Activated B cell treated with CpG ODN at 0.5 μM for 24 hours (primary cell): Measurements from ENCODE around the gene C16orf86. TPM values are rescaled to one million over a fixed set of nuclear protein-coding genes. Genes with fewer than 3 reads are reported as not detected.

Experiments used
- ATAC-seq: fragments of 200-7000 bp; cut with Tn5 transposase; one replicate; pipeline ENCODE4 v1.10.0; 2021; ENCODE audit warnings: low read depth, mild to moderate bottlenecking, moderate library complexity
- CTCF ChIA-PET: fragments of 350-600 bp; sonication (Branson Sonifier 250); formaldehyde crosslinking; loops from one replicate; lab custom pipeline; 2021; ENCODE audit warnings: antibody characterized with exemption; lab: Charles Lee
- POLR2A ChIA-PET: fragments of 350-600 bp; sonication (Branson Sonifier 250); formaldehyde crosslinking; loops from one replicate; lab custom pipeline; 2021; ENCODE audit warnings: antibody characterized with exemption; lab: Charles Lee
- DNase-seq: peaks from one replicate; pipeline ENCODE4 v3.0.0; 2022
- H3K27ac Mint-ChIP-seq: one replicate; pipeline ENCODE4 v1.8.0; 2020; ENCODE audit warnings: mixed read lengths
- H3K27me3 Mint-ChIP-seq: one replicate; pipeline ENCODE4 v1.8.0; 2021; ENCODE audit warnings: mixed read lengths
- H3K36me3 Mint-ChIP-seq: one replicate; pipeline ENCODE4 v1.8.0; 2021; ENCODE audit warnings: low read depth, mixed read lengths
- H3K4me1 Mint-ChIP-seq: one replicate; pipeline ENCODE4 v1.8.0; 2021; ENCODE audit warnings: mixed read lengths
- H3K4me3 Mint-ChIP-seq: one replicate; pipeline ENCODE4 v1.8.0; 2020; ENCODE audit warnings: mild to moderate bottlenecking, mixed read lengths
- H3K9me3 Mint-ChIP-seq: one replicate; pipeline ENCODE4 v1.8.0; 2020; ENCODE audit warnings: mixed read lengths
- intact Hi-C: fragments of 100-400 bp; cut with micrococcal nuclease; formaldehyde crosslinking; loops from one replicate; pipeline ENCODE4 v1.15.1; 2024
- total RNA-seq: library from RNA; stranded (reverse); gene quantifications from 2 replicates; pipeline ENCODE4 v1.2.3, GENCODE V29; 2022
- TF ChIP-seq, protein P1 (sequence below): fragments of 200-600 bp; IDR thresholded peaks from one replicate; pipeline ENCODE4 v1.8.0; 2022; ENCODE audit warnings: antibody characterized with exemption, mild to moderate bottlenecking

C16orf86 gene
- total RNA-seq, 1 donor from 2014 or later: 2.4 TPM

DNA sequence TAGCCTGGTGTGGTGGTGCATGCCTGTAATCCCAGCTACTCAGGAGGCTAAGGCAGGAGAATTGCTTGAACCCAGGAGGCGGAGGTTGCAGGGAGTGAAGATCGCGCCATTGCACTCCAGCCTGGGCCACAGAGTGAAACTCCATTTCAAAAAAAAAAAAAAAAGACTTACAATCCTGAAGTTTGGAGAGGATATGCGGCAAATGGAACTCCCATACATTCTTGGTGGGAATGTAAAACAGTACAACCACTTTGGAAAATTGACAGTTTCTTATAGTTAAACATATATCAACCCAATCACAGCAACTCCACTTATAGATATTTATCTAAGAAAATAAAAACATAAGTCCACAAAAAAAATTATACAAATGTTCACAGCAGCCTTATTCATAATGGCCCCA is 40.6 kb downstream of the C16orf86 start:
- TF ChIP-seq, protein P1, sequence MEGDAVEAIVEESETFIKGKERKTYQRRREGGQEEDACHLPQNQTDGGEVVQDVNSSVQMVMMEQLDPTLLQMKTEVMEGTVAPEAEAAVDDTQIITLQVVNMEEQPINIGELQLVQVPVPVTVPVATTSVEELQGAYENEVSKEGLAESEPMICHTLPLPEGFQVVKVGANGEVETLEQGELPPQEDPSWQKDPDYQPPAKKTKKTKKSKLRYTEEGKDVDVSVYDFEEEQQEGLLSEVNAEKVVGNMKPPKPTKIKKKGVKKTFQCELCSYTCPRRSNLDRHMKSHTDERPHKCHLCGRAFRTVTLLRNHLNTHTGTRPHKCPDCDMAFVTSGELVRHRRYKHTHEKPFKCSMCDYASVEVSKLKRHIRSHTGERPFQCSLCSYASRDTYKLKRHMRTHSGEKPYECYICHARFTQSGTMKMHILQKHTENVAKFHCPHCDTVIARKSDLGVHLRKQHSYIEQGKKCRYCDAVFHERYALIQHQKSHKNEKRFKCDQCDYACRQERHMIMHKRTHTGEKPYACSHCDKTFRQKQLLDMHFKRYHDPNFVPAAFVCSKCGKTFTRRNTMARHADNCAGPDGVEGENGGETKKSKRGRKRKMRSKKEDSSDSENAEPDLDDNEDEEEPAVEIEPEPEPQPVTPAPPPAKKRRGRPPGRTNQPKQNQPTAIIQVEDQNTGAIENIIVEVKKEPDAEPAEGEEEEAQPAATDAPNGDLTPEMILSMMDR: no peak
- no peaks in the 10 kb centered on the region for H3K9me3 Mint-ChIP-seq
- H3K4me3 Mint-ChIP-seq: no peak overlapping the region
- H3K36me3 Mint-ChIP-seq: peaks cover 5% of the 10 kb centered on the region
- no peaks in the 10 kb centered on the region for H3K4me1 Mint-ChIP-seq
- no peak overlapping the region for H3K27ac Mint-ChIP-seq
- no peak for DNase-seq
- POLR2A ChIA-PET: no interaction called here
- intact Hi-C loops: no loop called here
- H3K27me3 Mint-ChIP-seq: no peaks in the 10 kb centered on the region
- CTCF ChIA-PET: no interaction called here
- no peak for ATAC-seq

DNA sequence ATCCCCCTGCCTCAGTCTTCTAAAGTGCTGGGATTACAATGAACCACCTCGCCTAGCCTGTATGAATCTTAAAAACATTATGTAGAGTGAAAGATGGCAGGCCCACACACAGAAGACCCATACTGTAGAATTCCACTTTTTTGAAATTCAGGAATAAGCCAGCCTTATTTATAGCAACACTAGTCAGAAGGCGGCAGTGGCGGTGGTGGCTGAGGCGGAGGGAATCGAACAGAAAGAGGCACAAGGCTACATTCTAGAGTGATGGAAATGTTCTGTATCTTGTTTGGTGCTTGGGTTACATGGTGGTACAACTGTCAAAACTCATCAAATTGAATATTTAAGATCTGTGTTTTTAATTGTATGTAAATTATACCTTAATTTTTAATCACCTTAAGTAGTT is 41.2 kb downstream of the C16orf86 start:
- ChIA-PET POLR2A (no interaction called here), CTCF (no interaction called here)
- TF ChIP-seq, protein P1: no peak
- no peak overlapping the region for H3K4me3 Mint-ChIP-seq
- intact Hi-C loops: no loop called here
- no peaks in the 10 kb centered on the region for H3K9me3 Mint-ChIP-seq
- H3K27me3 Mint-ChIP-seq: no peaks in the 10 kb centered on the region
- H3K36me3 Mint-ChIP-seq: peaks cover 5% of the 10 kb centered on the region
- H3K27ac Mint-ChIP-seq: no peak overlapping the region
- no peaks in the 10 kb centered on the region for H3K4me1 Mint-ChIP-seq
- DNase-seq (no peak), ATAC-seq (no peak)

DNA sequence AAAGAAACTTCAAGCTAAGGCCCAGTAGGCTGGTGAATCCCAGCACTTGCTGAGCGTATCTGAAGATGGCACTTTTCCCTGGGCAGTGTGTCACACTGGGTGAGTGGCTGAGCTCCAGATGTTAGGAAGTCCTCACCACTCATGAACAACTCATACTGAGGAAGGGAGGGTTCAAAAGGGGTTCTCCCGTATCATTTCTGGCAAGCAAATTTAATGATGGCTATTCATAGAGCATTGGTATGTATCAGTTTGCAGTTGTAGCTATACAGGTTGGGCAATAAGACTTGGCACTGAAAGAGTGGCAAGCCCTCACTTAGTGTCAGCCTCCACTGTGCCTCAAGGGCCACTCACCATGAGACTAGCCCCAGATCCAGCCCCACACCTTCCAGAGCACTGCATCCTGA is 41.8 kb downstream of the C16orf86 start:
- ATAC-seq (no peak), DNase-seq (no peak)
- POLR2A ChIA-PET: no interaction called here
- H3K9me3 Mint-ChIP-seq: no peaks in the 10 kb centered on the region
- TF ChIP-seq, protein P1: no peak
- H3K4me1 Mint-ChIP-seq: no peaks in the 10 kb centered on the region
- no peak overlapping the region for H3K27ac Mint-ChIP-seq
- no peak overlapping the region for H3K4me3 Mint-ChIP-seq
- peaks cover 5% of the 10 kb centered on the region for H3K36me3 Mint-ChIP-seq
- CTCF ChIA-PET: no interaction called here
- intact Hi-C loops: no loop called here
- H3K27me3 Mint-ChIP-seq: no peaks in the 10 kb centered on the region

DNA sequence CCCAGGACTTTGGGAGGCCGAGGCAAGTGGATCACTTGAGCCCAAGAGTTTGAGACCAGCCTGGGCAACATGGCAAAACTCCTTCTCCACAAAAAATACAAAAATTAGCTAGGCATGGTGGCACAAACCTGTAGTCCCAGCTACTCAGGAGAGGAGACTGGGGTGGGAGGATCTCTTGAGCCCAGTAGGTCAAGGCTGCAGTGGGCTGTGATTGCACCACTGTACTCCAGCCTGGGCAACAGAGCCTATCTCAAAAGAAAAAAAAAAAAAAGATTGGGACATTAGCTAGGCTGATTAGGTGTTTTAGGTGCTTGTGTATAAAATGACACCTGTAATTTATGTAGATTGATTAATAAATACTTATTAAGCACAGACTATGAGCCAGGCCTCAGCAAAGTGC is 42.4 kb downstream of the C16orf86 start:
- H3K27ac Mint-ChIP-seq: no peak overlapping the region
- H3K4me1 Mint-ChIP-seq: peaks cover 3% of the 10 kb centered on the region
- no peak for DNase-seq
- intact Hi-C loops: no loop called here
- TF ChIP-seq, protein P1: no peak
- H3K9me3 Mint-ChIP-seq: no peaks in the 10 kb centered on the region
- H3K27me3 Mint-ChIP-seq: no peaks in the 10 kb centered on the region
- ChIA-PET CTCF (no interaction called here), POLR2A (no interaction called here)
- H3K36me3 Mint-ChIP-seq: peaks cover 5% of the 10 kb centered on the region
- ATAC-seq: no peak
- no peak overlapping the region for H3K4me3 Mint-ChIP-seq

DNA sequence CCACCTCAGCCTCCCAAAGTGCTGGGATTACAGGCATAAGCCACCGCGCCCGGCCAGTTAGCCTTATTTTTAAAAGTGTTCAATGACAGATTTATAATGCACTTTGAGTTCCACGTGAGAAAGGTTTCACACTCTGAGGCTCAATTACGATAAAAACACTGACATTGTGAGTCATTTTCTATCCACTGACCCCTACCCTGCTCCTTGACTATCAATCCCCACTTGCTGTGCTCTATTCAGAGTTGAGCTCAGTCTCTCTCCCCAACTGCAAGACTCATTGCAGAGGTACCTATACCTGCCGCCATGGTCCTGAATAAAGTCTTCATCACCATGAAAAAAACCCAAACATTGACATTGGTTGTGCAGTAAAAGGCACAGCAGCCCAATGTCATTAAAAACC is 44.0 kb downstream of the C16orf86 start:
- DNase-seq (no peak), ATAC-seq (no peak)
- TF ChIP-seq, protein P1: no peak
- intact Hi-C loops: no loop called here
- ChIA-PET POLR2A (interaction anchor here (1.4 kb wide), 1 partner anchor 9 kb away, joined by 4 read pairs; the partner anchor contains the start of gene GFOD2), CTCF (no interaction called here)
- Mint-ChIP-seq H3K4me3 (no peak overlapping the region), H3K9me3 (no peaks in the 10 kb centered on the region), H3K4me1 (peaks cover 3% of the 10 kb centered on the region), H3K27me3 (no peaks in the 10 kb centered on the region), H3K36me3 (peaks cover 5% of the 10 kb centered on the region), H3K27ac (no peak overlapping the region)
